H9 (cell line): ENCODE measurements around the gene TBC1D22A. TPM values are rescaled to one million over a fixed set of nuclear protein-coding genes. Genes with fewer than 3 reads are reported as not detected.

Source experiments
- DNase-seq: peaks from one replicate; pipeline ENCODE4 v3.0.0-alpha.2; 2017
- H2AFZ ChIP-seq: one replicate; pipeline ENCODE4 v1.6.1; 2013; ENCODE audit warnings: mild to moderate bottlenecking, low read length, control low read depth, moderate library complexity
- H2AK5ac ChIP-seq: 2 replicates; pipeline ENCODE4 v1.6.1; 2013; ENCODE audit warnings: low read length, control low read depth, mixed read lengths; ENCODE audit not compliant: insufficient read length
- H2BK120ac ChIP-seq: one replicate; pipeline ENCODE4 v1.6.1; 2013; ENCODE audit warnings: low read depth, mild to moderate bottlenecking, low read length, control low read depth, inconsistent platforms; ENCODE audit not compliant: poor library complexity, severe bottlenecking
- H2BK12ac ChIP-seq: 2 replicates; pipeline ENCODE4 v1.6.1; 2013; ENCODE audit warnings: low read length, control low read depth, mixed read lengths, low read depth; ENCODE audit not compliant: insufficient read length
- H2BK15ac ChIP-seq: 2 replicates; pipeline ENCODE4 v1.6.1; 2013; ENCODE audit warnings: low read depth, low read length, control low read depth
- H2BK20ac ChIP-seq: one replicate; pipeline ENCODE4 v1.6.1; 2013; ENCODE audit warnings: low read depth, mild to moderate bottlenecking, low read length, control low read depth, inconsistent platforms; ENCODE audit not compliant: poor library complexity, severe bottlenecking
- H2BK5ac ChIP-seq: 2 replicates; pipeline ENCODE4 v1.6.1; 2013; ENCODE audit warnings: low read length, control low read depth, mixed read lengths; ENCODE audit not compliant: insufficient read length
- H3K14ac ChIP-seq: 2 replicates; pipeline ENCODE4 v1.6.1; 2013; ENCODE audit warnings: low read length, control low read depth; ENCODE audit not compliant: insufficient read depth
- H3K18ac ChIP-seq: 2 replicates; pipeline ENCODE4 v1.6.1; 2013; ENCODE audit warnings: low read depth, mild to moderate bottlenecking, mixed read lengths, low read length, control low read depth; ENCODE audit not compliant: insufficient read length
- H3K23ac ChIP-seq: 2 replicates; pipeline ENCODE4 v1.6.1; 2013; ENCODE audit warnings: low read length, control low read depth, mixed read lengths, low read depth; ENCODE audit not compliant: insufficient read length
- H3K23me2 ChIP-seq: 2 replicates; pipeline ENCODE4 v1.6.1; 2013; ENCODE audit warnings: low read depth, mild to moderate bottlenecking, mixed read lengths, low read length, control low read depth; ENCODE audit not compliant: insufficient read length, poor library complexity, severe bottlenecking
- H3K27ac ChIP-seq: 2 replicates; pipeline ENCODE4 v1.5.1; 2013; ENCODE audit warnings: low read length, control low read depth, mixed read lengths, low read depth; ENCODE audit not compliant: insufficient read length
- H3K27me3 ChIP-seq: 2 replicates; pipeline ENCODE4 v1.6.1; 2013; ENCODE audit warnings: low read length, control low read depth, inconsistent platforms; ENCODE audit not compliant: insufficient read depth
- H3K4ac ChIP-seq: 2 replicates; pipeline ENCODE4 v1.6.1; 2013; ENCODE audit warnings: low read depth, mild to moderate bottlenecking, control low read depth, inconsistent platforms, low read length, moderate library complexity
- H3K4me1 ChIP-seq: 2 replicates; pipeline ENCODE4 v1.6.1; 2013; ENCODE audit warnings: low read length, control low read depth, inconsistent platforms; ENCODE audit not compliant: insufficient read depth
- H3K4me2 ChIP-seq: 2 replicates; pipeline ENCODE4 v1.6.1; 2013; ENCODE audit warnings: low read length, control low read depth, mixed read lengths; ENCODE audit not compliant: insufficient read length, insufficient read depth
- H3K56ac ChIP-seq: 2 replicates; pipeline ENCODE4 v1.6.1; 2013; ENCODE audit warnings: low read depth, mild to moderate bottlenecking, mixed read lengths, low read length, control low read depth; ENCODE audit not compliant: insufficient read length
- H3K79me1 ChIP-seq: 2 replicates; pipeline ENCODE4 v1.6.1; 2013; ENCODE audit warnings: low read depth, mild to moderate bottlenecking, moderate library complexity, low read length, control low read depth, inconsistent platforms; ENCODE audit not compliant: insufficient read depth, poor library complexity, severe bottlenecking
- H3K79me2 ChIP-seq: 2 replicates; pipeline ENCODE4 v1.6.1; 2013; ENCODE audit warnings: low read length, control low read depth, inconsistent platforms; ENCODE audit not compliant: insufficient read depth
- H3K9ac ChIP-seq: 2 replicates; pipeline ENCODE4 v1.6.1; 2013; ENCODE audit warnings: low read length, control low read depth, mixed read lengths; ENCODE audit not compliant: insufficient read length; ENCODE audit errors: extremely low read depth
- H3K9me3 ChIP-seq: one replicate; pipeline ENCODE4 v1.6.1; 2013; ENCODE audit warnings: low read depth, low read length, inconsistent platforms; ENCODE audit not compliant: control insufficient read depth
- H3T11ph ChIP-seq: one replicate; pipeline ENCODE4 v1.6.1; 2013; ENCODE audit warnings: mild to moderate bottlenecking, low read length, control low read depth, inconsistent platforms
- H4K20me1 ChIP-seq: one replicate; pipeline ENCODE4 v1.6.1; 2013; ENCODE audit not compliant: control insufficient read depth, insufficient read length, insufficient read depth
- H4K5ac ChIP-seq: 2 replicates; pipeline ENCODE4 v1.6.1; 2013; ENCODE audit warnings: low read depth, mild to moderate bottlenecking, mixed read lengths, low read length, control low read depth; ENCODE audit not compliant: insufficient read length
- H4K8ac ChIP-seq: replicated peaks from 2 replicates; pipeline ENCODE4 v1.6.1; 2013; ENCODE audit warnings: low read length, control low read depth, mixed read lengths, low read depth; ENCODE audit not compliant: insufficient read length
- H4K91ac ChIP-seq: 2 replicates; pipeline ENCODE4 v1.6.1; 2013; ENCODE audit warnings: low read depth, mild to moderate bottlenecking, moderate library complexity, mixed read lengths, low read length, control low read depth; ENCODE audit not compliant: insufficient read length
- H3K27ac Mint-ChIP-seq, 3 experiments: 2 replicates in 2 of 3; 3 replicates in 1 of 3; pipeline ENCODE4 v1.8.0; 2020 to 2021; ENCODE audit warnings: mixed read lengths in 3 of 3, mild to moderate bottlenecking in 1 of 3, moderate library complexity in 1 of 3
- H3K27me3 Mint-ChIP-seq: 2 replicates; pipeline ENCODE4 v1.8.0; 2021; ENCODE audit warnings: low read depth, mild to moderate bottlenecking, moderate library complexity, mixed read lengths
- H3K36me3 Mint-ChIP-seq, 3 experiments: 2 replicates in 2 of 3; 3 replicates in 1 of 3; pipeline ENCODE4 v1.8.0; 2020 to 2021; ENCODE audit warnings: low read depth in 3 of 3, mixed read lengths in 3 of 3; ENCODE audit not compliant: insufficient read depth in 1 of 3
- H3K4me1 Mint-ChIP-seq, 2 experiments: 2 replicates each; pipeline ENCODE4 v1.8.0; 2020; ENCODE audit warnings: mixed read lengths in 2 of 2
- H3K4me3 Mint-ChIP-seq, 2 experiments: 2 replicates in 1 of 2; 3 replicates in 1 of 2; pipeline ENCODE4 v1.8.0; 2020 to 2021; ENCODE audit warnings: mild to moderate bottlenecking in 2 of 2, mixed read lengths in 2 of 2, moderate library complexity in 1 of 2
- H3K9me3 Mint-ChIP-seq, 2 experiments: 2 replicates in 1 of 2; 3 replicates in 1 of 2; pipeline ENCODE4 v1.8.0; 2020; ENCODE audit warnings: mild to moderate bottlenecking in 2 of 2, mixed read lengths in 2 of 2, moderate library complexity in 1 of 2
- WGBS: extraction: QIAGEN DNeasy Blood & Tissue Kit; methylation state at CpG from one replicate; pipeline ENCODE4 v1.1.7; 2013; ENCODE audit warnings: missing lambda C conversion rate, low lambda C conversion rate, mixed read lengths; ENCODE audit not compliant: insufficient read length; ENCODE audit errors: extremely low coverage; 5-methylcytosine and 5-hydroxymethylcytosine counted together
- total RNA-seq: library from RNA; stranded (reverse); gene quantifications from 2 replicates; pipeline ENCODE4 v1.2.1, GENCODE V29; 2021
- TF ChIP-seq, protein P1 (sequence below): fragments of 200-600 bp; sonication (generic); conservative IDR thresholded peaks from 3 replicates; pipeline ENCODE4 v1.8.0; 2021; ENCODE audit warnings: antibody characterized with exemption, mild to moderate bottlenecking

TBC1D22A gene
- total RNA-seq, 1 experiment from 2014 or later = 20.8 TPM

DNA sequence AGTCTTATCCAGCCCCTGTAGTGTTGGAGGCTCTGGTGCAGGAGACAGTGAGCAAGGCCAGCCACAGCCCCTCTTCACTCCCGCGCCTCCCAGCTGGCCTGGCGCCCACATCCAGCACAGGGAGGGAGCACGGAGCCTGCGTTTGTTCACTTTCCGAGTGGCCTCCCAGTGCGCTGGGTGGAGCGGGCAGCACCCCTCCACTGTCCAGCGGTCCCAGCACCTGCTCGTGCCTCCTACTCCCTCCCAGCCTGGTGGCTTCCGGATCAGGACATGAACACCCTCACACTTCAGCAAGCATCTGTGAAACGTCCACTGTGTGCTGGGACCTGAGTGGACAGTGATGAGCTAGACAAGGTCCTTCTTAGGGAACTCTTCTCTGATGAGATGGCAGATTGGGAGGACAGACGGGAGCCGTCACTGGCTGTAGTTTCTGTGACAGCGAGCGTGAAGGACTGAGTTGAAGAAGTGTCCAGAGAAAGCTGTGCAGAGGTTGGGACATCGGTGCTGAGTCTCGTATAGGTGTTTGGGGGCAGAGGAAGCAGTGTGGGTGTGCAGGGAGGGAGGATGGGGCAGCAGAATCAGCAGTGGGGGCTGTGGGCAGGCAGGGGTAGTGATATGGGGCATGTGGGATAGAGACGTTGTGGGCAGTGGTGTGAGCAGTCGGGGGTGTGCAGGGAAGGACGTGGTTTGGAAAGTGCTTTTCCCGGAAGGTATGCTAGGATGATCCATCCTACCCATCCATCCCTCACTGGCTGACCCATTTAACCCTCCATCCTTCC is 256.8 kb downstream of the TBC1D22A start:
- Mint-ChIP-seq H3K36me3 (peaks cover 15 to 31% (median 29%) of the 10 kb centered on the region in 3 experiments; a peak in 6 of 7 replicates), H3K9me3 (peaks cover 21 to 22% of the 10 kb centered on the region in 2 experiments)
- no peak overlapping the region for H2BK5ac ChIP-seq

More for the DNA sequence above, 256.8 kb downstream of the TBC1D22A start:
- Histone ChIP-seq H2BK12ac (no peak overlapping the region), H3K18ac (no peak overlapping the region), H3K9me3 (no peaks in the 10 kb centered on the region), H3K27me3 (no peaks in the 10 kb centered on the region), H3K4me2 (no peak overlapping the region), H2AK5ac (no peak overlapping the region), H4K91ac (no peak overlapping the region), H3K9ac (no peak overlapping the region), H2BK20ac (no peak overlapping the region), H3T11ph (no peak overlapping the region), H3K14ac (no peak overlapping the region; the same call in 1 of the 2 replicates), H4K8ac (no peak overlapping the region), H3K4me1 (no peaks in the 10 kb centered on the region), H3K79me1 (no peaks in the 10 kb centered on the region), H4K20me1 (no peaks in the 10 kb centered on the region), H3K56ac (no peak overlapping the region), H2BK15ac (no peak overlapping the region), H4K5ac (no peak overlapping the region), H3K23ac (no peak overlapping the region), H2AFZ (no peak overlapping the region), H3K23me2 (no peaks in the 10 kb centered on the region), H3K27ac (no peak overlapping the region), H3K79me2 (no peaks in the 10 kb centered on the region), H2BK120ac (no peak overlapping the region), H3K4ac (no peak overlapping the region)
- DNase-seq = no peak
- Mint-ChIP-seq H3K27ac (no peak overlapping the region), H3K4me3 (no peak overlapping the region), H3K27me3 (no peaks in the 10 kb centered on the region; the same call in 1 of the 2 replicates), H3K4me1 (peaks cover 11 to 12% of the 10 kb centered on the region in 2 experiments)
- WGBS = no CpG with 5 or more reads among the region's 22 CpGs
- TF ChIP-seq, protein P1, sequence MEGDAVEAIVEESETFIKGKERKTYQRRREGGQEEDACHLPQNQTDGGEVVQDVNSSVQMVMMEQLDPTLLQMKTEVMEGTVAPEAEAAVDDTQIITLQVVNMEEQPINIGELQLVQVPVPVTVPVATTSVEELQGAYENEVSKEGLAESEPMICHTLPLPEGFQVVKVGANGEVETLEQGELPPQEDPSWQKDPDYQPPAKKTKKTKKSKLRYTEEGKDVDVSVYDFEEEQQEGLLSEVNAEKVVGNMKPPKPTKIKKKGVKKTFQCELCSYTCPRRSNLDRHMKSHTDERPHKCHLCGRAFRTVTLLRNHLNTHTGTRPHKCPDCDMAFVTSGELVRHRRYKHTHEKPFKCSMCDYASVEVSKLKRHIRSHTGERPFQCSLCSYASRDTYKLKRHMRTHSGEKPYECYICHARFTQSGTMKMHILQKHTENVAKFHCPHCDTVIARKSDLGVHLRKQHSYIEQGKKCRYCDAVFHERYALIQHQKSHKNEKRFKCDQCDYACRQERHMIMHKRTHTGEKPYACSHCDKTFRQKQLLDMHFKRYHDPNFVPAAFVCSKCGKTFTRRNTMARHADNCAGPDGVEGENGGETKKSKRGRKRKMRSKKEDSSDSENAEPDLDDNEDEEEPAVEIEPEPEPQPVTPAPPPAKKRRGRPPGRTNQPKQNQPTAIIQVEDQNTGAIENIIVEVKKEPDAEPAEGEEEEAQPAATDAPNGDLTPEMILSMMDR = no peak
